NOMO-1 (cell line): ENCODE results near the gene GALNT8.
"Not testable (repeated sequence)": the region's sequence is repeated elsewhere in the genome, so short reads cannot be mapped to it uniquely, and the experiment has no call there.

Source experiments
- DNase-seq, 2 experiments: peaks; one replicate each; lab custom pipeline; 2025; ENCODE audit not compliant: unreplicated experiment in 2 of 2; lab: John Stamatoyannopoulos, UW

GALNT8 gene, protein sequence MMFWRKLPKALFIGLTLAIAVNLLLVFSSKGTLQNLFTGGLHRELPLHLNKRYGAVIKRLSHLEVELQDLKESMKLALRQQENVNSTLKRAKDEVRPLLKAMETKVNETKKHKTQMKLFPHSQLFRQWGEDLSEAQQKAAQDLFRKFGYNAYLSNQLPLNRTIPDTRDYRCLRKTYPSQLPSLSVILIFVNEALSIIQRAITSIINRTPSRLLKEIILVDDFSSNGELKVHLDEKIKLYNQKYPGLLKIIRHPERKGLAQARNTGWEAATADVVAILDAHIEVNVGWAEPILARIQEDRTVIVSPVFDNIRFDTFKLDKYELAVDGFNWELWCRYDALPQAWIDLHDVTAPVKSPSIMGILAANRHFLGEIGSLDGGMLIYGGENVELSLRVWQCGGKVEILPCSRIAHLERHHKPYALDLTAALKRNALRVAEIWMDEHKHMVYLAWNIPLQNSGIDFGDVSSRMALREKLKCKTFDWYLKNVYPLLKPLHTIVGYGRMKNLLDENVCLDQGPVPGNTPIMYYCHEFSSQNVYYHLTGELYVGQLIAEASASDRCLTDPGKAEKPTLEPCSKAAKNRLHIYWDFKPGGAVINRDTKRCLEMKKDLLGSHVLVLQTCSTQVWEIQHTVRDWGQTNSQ

DNA sequence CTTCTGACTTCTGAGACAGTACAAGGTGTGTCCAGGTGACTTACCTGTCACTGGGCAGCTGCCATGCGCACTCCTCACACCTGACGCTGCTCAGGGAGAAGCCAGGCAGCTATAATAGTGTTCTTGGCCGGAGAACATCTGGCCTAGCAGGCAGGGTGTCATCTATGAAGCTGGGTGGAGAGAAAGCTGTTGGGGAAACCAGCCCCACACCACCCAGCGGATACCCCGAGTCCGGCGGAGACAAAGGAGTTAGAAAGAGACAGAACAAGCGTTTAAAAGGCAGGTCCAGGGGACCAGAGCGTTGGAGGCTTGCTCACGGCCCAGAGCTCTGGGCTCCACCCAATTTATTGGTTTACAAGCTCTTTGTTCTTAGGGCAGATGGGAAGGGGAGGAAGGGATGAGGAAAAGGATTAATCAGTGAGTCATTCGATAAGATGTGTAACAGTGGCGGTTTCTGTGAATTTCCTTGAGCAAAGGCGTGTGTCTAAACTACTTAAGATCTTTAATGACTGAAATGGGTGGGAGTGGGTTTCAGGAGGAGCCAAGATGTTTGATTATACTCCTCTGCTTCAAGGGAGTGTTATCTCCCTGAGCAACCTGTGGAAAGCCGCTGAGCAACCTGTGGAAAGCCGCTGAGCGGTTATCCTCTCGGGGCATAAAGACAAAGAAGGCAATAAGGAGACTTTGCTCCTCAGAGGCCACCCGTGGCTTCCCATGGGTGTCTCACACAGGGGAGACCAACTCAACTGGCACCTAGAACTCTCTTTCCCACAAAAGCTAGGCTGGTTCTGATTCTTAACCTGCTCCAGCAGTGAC lies at the start of gene GALNT8:
GALNT8 (plus strand) TSS at position 580 of the 816 bp plus-strand sequence. CDS start 278 bp downstream, outside the sequence.
- no peak for DNase-seq

DNA sequence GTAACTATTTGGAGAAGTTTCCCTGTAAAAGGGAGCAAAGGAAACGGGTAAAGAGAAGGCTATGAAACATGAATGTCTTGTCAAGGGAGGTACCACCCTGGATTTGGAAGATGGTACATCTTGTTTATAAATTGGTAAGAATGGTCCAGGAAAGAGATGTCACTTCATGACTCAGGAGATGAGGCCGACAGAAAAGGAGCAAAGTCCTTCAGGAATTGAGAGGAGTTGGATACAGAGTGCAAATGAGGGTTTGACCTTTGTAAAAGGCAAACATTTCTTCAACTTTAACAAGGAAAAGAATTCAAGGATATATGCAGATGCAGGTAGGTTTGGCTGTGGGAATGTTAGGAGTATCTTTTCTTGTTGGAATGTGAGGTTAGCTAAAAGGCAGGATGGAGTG lies 40.5 kb upstream of the GALNT8 start:
- DNase-seq, result no peak

DNA sequence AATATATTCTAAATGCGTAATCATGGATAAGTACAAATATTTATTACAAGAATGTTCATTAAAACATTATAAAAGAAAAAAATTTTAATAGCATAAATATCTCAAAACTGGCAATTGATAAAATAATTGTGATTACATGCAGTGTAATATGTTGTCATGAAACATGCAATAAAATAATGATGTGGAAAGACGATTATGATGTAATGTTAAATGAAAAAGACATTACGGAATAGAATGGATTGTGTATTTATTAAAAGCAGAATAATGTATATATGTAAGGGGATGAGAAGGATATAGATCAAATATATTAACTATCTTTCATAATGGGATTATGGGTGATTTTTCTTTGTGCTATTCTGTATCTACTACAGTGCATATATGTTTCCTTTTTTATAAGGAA lies 38.5 kb upstream of the GALNT8 start:
- DNase-seq, result no peak

DNA sequence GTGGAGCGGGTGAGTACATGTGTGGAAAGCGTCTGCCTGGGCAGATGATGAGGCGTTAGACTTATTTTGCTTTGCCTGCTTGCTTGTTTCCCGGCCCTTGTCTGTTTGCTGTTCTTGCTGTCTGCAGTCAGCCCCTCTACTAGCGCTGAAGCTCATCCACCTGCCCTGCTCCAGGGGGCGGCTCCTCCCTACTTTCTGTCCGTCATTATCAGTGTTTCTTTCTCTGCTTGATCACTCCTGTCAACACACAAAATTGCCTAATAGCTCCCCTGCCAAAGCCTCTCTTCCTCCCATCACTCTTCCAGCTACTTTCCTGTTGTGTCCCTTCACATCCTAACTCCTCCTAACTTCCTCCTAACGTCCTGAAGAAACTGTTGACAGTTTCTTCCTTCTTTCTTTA lies 34.9 kb upstream of the GALNT8 start:
- no peak for DNase-seq

DNA sequence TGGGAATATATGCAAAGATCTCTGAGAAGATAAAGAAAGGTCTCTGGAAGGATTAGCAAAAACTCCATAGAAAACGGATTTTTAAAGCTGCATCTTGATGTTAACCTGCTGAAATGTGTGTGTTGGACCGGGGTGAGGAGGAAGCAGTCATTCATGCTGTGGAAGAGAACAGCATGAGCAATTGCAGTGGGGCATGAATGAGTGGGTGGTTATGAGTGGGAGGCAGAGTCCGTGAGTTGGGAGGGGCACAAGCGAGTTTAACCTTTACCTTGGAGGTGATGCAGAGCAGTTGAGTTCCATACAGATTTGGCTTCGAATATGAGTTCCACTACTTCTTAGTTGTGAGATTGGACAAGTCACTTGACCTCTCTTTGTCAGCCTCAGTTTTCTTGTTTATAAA lies 29.4 kb upstream of the GALNT8 start:
- DNase-seq, result no peak

DNA sequence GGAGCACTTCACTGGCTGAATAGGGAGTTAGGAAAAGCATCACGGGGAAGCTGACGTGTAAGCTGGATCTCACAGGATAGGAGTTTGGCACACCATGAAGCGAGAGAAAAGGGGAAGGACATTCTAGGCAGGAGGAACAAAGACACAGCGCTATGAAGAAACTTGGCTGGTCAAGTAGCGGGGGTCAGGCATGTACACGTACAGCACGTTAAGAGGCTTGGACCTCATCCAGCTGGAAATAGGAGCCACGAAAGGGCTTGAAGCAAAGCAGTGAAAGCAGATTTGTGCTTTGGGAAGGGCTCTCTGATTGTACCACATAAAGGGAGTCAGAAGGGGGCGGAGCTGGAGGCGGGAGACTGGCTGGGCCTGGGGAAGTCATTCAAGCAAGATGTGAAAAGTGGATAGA lies 19.6 kb upstream of the GALNT8 start:
- no peak for DNase-seq

DNA sequence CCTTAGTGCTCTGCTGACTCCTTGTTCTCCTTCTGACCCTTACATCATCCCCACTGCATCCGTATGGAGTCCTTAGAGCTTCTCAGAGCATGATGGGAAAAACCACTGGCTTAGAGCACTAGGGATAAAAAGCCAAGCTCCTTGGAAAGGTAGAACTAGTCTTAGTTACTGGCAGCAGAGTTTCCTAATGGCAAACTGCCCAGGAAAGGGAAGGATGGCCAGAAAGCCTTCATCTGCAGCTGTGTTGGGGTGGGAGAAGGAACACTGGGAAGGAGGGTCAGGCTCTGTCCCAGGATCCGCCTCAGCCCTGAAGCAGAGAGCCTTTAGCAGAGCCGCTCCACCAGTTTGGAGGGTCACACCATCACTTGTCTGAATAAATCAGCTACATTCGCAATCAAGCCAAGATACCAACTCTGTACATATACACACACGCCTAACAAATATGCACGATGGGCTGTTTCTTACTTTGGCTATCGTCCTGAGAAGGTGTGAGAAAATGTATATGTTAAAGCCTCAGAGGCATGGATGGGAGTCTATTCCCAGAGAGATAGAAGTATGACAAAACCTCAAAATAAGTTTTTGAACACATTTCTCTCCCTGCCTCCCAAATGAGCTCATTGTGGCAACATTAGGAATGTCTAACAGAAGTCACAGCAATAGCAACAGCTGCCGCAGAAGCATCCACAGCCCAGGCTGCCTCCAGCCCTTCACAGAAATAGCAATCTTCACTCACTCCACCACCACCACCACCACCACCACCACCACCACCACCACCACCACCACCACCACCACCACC lies 18.6 kb upstream of the GALNT8 start:
- DNase-seq, result no peak

DNA sequence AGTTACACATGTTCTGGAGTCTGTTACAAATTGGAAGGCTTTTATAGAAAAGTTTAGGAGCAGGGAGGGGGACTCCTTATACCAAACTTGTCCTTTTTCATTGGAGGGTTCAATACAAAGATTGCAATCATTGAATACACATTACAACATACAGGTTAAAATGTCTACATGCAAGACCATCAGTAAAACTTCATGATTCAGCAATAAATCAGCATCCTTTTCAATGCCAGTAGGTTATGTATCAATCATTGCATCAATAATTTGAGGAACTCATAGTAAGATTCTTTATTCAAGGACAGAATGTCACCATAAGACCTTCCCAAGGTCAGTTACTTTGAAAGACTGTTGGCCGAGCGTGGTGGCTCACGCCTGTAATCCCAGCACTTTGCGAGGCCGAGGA lies 16.5 kb upstream of the GALNT8 start:
- DNase-seq, result no peak

DNA sequence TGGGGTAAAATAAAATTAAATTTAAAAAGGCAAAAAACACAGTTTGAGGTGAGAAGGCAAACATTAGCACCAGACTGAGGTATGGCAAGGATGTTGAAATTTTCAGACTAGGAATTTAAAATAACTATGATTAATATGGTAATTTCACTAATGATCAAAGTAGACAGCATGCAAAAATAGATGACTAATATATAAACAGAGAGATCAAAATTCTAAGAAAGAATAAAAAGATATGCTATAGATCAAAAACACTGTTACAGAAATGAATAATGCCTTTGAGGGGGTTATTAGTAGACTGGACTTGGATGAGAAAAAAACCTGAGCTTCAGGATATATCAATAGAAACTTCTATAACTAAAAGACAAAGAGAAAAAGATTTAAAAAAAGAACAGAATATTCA lies 14.4 kb upstream of the GALNT8 start:
- no peak for DNase-seq

DNA sequence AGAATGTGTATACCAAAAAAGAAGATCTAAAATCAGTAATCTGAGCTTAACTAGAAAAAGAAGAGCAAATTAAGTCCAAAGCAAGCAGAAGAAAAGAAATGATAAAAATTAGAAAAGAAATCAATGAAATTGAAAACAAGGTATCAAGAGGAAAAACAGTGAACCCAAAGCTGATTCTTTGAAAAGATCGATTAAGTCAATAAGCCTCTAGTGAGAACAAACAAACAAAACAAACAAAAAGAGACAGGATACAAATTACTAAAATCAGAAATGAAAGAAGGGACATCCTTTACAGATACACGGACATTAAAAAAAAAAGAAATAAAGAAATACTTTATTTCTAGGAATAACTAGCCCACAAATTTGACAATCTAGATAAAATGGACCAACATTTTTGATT lies 12.9 kb upstream of the GALNT8 start:
- no peak for DNase-seq

DNA sequence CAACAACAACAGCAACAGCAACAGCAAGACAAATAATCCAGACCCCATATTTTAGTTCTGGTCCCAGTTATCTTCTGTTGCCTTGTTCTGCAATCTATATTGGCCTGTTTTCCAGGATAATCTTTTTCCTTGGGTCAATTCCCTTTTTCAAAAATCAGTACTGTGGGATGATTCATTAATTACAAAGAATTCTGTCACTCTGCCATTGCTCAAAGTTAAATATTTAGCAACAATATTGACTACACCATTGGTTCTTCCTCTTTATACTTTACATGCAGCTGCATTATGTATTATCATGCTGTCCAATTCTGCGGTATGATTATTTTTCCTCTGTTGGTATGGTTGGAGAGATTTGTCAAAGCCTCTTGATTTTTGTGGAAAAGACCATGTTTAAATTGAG lies 10.1 kb upstream of the GALNT8 start:
- DNase-seq, result no peak

DNA sequence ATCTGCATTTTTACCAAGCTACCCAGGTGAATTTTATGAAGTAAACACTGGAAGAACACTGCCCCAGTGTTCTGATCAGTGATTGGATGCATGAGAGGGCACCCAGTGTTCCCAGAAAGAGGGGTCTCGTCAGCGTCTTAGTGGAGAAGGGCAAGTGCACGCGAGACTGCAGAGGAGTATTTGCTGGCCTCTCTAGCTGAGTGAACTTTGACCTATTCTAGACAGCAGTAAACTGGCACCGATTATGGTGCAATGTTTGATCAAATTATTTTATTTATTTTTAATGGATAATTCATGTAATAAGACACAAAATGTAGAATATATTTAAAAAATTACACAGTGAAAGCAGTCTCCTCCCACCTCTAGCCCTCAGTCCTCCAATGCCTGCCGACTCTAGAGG lies 5.3 kb upstream of the GALNT8 start:
- no peak for DNase-seq

DNA sequence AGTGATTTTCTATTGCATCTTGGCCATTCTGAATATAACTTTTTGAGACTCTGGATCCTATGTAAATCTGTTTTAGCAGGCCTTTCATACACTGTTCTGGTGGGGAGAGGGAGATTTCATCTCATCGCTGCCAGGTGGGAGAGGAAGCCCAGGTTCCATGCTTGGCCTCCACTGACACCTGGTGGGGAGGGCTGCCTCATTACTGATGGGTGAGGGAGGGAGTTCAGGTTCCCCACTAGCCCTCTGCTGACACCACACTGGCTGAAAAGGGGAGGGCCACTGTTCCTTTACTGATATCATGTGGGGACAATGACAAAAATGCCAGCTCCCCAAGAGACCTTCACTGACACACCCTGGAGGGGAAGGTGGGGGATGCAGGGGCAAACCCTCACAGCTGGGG lies 2.4 kb upstream of the GALNT8 start:
- DNase-seq, result no peak

DNA sequence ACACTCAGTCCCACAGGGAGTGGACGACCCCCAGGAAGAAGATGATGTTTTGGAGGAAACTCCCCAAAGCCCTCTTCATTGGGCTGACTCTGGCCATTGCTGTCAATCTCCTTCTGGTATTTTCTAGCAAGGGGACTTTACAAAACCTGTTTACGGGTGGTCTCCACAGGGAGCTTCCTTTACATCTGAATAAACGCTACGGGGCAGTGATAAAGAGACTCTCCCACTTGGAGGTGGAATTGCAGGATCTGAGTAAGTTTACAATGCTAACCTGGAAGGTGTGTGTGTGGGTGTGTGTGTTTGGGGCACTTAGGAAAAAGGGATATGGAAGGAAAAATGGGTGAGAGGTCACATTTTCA lies 416 bp downstream of the GALNT8 start:
- DNase-seq, result no peak

DNA sequence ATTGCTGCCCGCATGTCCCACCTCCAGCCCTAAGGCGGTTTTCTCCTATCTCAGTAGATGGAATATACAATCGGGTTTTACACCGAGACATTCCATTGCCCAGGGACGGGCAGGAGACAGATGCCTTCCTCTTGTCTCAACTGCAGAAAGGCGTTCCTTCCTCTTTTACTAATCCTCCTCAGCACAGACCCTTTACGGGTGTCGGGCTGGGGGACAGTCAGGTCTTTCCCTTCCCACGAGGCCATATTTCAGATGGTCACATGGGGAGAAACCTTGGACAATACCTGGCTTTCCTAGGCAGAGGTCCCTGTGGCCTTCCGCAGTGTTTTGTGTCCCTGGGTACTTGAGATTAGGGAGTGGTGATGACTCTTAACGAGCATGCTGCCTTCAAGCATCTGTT lies 1.4 kb downstream of the GALNT8 start:
- not testable (repeated sequence) for DNase-seq

DNA sequence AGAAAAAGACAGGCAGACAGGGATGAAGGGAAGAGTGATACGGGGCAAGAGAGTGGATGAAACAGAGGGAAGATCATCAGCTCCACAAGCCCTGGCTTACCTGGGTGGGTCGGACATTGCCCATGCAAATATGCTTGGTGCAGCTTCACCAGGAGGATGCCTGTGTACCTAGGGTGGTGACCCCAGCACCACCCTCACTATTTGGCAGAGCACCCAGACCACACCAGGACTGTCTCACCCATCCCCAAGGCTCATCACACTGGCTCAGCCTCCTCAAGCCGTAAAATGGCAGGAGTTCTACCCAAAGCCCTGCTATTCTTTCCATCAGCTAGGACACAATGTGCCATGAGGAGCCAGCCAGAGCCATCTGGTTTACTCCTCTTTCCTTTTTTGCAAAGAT lies 3.0 kb downstream of the GALNT8 start:
- no peak for DNase-seq

DNA sequence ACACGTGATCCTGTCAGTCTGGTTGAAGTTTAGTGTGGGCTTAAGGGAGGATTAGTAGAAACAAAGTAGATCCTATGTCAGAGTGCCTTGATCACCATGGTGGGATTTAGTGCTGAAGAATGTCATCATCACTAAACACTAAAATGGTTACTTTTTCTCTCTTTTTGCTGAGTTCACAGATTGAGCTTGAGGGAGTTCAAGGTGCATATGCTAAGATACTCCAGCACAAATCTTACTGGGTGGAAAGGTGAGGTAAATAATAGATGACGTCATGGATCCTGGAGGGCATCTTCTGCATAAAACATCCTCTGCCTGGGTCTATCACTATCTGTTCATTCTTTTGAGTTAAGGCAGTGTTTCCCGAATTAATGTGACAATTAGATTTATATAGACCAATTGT lies 4.9 kb downstream of the GALNT8 start:
- DNase-seq, result no peak

DNA sequence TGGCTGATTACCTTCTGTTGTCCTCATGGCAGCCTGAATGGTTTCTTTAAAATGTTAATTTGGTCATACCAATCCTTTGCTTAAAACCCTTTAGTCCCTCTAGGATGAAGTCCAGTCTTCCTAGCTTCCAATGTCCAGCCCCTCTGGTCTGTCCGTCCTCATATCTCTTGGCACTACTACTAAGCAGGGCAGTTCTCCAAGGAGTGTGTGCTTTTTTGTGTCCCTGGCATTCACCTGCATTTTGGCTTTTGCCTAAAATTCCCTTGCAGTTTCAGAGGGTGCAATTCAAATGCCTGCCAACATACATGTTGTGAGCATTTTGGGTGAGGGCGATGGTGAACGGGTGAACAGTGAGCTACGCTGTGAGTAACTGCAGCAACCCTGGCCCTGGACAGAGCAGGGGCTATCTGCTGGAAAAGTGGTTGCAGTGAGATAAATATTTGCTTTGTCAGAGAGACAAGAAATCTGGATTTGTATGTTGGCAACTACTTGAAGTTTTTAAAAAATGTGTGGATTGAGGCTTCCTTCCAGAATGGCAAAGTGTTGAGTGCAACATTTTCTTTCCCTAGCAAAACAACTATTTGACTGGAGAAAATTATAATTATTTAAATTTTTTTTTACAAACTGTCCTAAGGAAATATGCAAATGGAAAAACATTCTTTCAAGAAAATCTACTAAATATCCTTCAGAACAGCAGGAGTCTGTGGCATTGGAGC lies 14.6 kb downstream of the GALNT8 start:
- DNase-seq, result no peak

DNA sequence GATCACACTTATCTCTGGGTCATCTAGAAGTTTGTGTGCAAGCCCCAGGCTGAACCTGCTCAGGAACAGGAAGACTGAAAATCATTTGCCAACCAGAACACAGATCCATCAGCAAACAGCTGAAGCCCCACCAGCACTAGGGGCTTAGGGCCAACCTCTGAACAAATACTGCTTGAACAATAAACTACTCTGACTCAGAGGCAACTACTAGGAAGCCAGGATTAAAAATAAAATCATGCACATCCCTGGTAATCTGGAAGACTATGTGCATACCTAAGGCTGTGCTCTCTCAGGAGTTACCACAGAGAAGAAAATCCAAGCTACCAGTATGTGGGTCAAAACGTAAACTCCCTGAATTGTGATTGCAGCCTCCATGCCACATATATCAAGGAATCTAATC lies 15.9 kb downstream of the GALNT8 start:
- DNase-seq, result no peak

DNA sequence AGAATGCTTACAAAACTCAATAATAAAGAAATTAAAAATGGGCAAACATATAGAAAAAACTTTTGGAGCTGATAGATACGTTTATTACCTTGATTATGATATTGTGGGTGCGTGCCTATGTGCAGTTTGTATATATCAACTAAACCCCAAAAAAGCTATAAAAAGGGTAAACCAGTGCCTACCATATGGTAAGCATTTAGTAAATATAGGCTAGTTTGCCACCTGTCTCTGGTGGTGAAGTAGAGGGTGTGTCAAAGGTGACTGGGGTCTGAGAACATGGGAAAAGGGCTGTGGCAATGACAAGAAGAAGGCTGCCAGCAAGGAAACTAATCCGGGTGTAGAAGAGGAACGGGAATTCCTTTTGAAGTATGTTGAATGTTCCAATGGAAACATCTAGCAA lies 18.3 kb downstream of the GALNT8 start:
- no peak for DNase-seq
